Measurements from ENCODE around the gene YWHAE. TPM values are rescaled to one million over a fixed set of nuclear protein-coding genes. Genes with fewer than 3 reads are reported as not detected.

YWHAE gene
- total RNA-seq, 2 experiments from 2014 or later: 116 to 133 TPM

DNA sequence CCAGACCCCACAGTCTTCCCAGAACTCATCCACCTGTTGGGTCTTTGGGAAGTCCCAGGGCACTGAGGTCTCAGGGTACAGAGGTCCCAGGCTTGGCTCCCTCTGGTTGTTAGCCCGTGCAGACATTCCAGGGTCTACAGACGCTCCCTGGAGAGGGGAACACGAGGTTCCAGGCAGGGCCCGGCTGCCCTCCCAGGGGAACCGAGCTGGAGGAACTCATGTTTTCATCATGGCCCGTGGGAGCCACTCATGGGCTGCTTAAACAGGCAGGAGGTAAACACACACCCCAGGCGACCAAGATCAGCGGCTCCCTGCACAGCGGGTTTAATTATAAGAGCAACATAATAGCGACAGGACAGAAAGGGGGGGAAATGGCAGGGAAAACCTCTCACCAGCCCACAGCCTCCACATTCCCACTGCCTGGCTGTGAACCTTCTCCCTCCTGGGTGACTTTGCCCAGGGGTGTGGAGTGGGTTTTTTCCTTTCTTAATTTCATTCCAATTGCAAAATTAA lies 84.1 kb downstream of the YWHAE start:
- H3K27me3 ChIP-seq (ENCODE audit: control insufficient read depth in 1 of 2, insufficient read depth in 2 of 2, low read length in 2 of 2): peaks cover 8 to 11% of the 10 kb centered on the region in 2 experiments
- no peak overlapping the region for H3K27ac ChIP-seq (ENCODE audit: low read depth in 1 of 2, low read length in 2 of 2)
- no peaks in the 10 kb centered on the region for H3K4me1 Mint-ChIP-seq (ENCODE audit: low read depth)
- ChIA-PET CTCF (no interaction called here), POLR2A (no interaction called here)
- no peaks in the 10 kb centered on the region for H3K9me3 Mint-ChIP-seq
- H3K36me3 Mint-ChIP-seq (ENCODE audit: low read depth): no peaks in the 10 kb centered on the region
- no peak overlapping the region for H3K4me3 Mint-ChIP-seq
- ATAC-seq (ENCODE audit: poor library complexity) (no peak), DNase-seq (no peak)
- TF ChIP-seq, protein P1, sequence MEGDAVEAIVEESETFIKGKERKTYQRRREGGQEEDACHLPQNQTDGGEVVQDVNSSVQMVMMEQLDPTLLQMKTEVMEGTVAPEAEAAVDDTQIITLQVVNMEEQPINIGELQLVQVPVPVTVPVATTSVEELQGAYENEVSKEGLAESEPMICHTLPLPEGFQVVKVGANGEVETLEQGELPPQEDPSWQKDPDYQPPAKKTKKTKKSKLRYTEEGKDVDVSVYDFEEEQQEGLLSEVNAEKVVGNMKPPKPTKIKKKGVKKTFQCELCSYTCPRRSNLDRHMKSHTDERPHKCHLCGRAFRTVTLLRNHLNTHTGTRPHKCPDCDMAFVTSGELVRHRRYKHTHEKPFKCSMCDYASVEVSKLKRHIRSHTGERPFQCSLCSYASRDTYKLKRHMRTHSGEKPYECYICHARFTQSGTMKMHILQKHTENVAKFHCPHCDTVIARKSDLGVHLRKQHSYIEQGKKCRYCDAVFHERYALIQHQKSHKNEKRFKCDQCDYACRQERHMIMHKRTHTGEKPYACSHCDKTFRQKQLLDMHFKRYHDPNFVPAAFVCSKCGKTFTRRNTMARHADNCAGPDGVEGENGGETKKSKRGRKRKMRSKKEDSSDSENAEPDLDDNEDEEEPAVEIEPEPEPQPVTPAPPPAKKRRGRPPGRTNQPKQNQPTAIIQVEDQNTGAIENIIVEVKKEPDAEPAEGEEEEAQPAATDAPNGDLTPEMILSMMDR (IDR thresholded peaks at IDR 0.05): no peak
- H3K36me3 ChIP-seq (ENCODE audit: insufficient read depth, low read length): no peaks in the 10 kb centered on the region
- no peak overlapping the region for H3K4me3 ChIP-seq (ENCODE audit: low read length)
- H3K27me3 Mint-ChIP-seq: peaks cover 11% of the 10 kb centered on the region
- intact Hi-C loops (cut with DNase I, micrococcal nuclease): no loop called here
- no peak overlapping the region for H3K27ac Mint-ChIP-seq
- H3K4me1 ChIP-seq (ENCODE audit: insufficient read depth, low read length): no peaks in the 10 kb centered on the region
- H3K9me3 ChIP-seq (ENCODE audit: control insufficient read depth in 1 of 2, insufficient read depth in 1 of 2, low read length in 2 of 2): peaks cover 0 to 3% of the 10 kb centered on the region in 2 experiments

DNA sequence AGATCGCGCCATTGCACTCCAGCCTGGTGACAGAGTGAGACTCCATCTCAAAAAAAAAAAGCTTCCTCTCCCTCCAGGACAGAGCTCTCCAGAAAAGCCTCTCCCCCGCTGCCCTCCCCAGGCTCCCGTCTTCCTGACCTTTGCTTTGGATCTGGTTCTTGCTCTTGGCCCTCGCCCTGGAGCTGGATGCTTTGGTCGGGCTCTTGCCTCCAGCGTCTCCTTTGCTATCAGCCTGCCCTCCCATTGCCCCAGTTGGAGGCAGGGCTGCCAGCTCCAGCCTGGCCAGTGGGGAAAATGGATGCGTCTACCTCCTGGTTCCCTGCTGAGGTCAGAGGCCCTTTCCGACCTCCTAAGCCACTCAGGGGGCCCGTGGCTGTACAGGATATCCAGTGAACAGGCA lies 84.6 kb downstream of the YWHAE start:
- intact Hi-C loops (cut with DNase I, micrococcal nuclease): no loop called here
- Histone ChIP-seq H3K27me3 (ENCODE audit: control insufficient read depth in 1 of 2, insufficient read depth in 2 of 2, low read length in 2 of 2) (peaks cover 8 to 11% of the 10 kb centered on the region in 2 experiments), H3K36me3 (ENCODE audit: insufficient read depth, low read length) (no peaks in the 10 kb centered on the region), H3K4me1 (ENCODE audit: insufficient read depth, low read length) (no peaks in the 10 kb centered on the region), H3K4me3 (ENCODE audit: low read length) (no peak overlapping the region), H3K27ac (ENCODE audit: low read depth in 1 of 2, low read length in 2 of 2) (no peak overlapping the region), H3K9me3 (ENCODE audit: control insufficient read depth in 1 of 2, insufficient read depth in 1 of 2, low read length in 2 of 2) (peaks cover 0 to 3% of the 10 kb centered on the region in 2 experiments)
- ChIA-PET CTCF (no interaction called here), POLR2A (no interaction called here)
- Mint-ChIP-seq H3K27ac (no peak overlapping the region), H3K36me3 (ENCODE audit: low read depth) (no peaks in the 10 kb centered on the region), H3K4me3 (no peak overlapping the region), H3K9me3 (no peaks in the 10 kb centered on the region), H3K4me1 (ENCODE audit: low read depth) (no peaks in the 10 kb centered on the region), H3K27me3 (peaks cover 11% of the 10 kb centered on the region)
- DNase-seq: no peak
- ATAC-seq (ENCODE audit: poor library complexity): no peak
- TF ChIP-seq, protein P1 (IDR thresholded peaks at IDR 0.05): no peak

DNA sequence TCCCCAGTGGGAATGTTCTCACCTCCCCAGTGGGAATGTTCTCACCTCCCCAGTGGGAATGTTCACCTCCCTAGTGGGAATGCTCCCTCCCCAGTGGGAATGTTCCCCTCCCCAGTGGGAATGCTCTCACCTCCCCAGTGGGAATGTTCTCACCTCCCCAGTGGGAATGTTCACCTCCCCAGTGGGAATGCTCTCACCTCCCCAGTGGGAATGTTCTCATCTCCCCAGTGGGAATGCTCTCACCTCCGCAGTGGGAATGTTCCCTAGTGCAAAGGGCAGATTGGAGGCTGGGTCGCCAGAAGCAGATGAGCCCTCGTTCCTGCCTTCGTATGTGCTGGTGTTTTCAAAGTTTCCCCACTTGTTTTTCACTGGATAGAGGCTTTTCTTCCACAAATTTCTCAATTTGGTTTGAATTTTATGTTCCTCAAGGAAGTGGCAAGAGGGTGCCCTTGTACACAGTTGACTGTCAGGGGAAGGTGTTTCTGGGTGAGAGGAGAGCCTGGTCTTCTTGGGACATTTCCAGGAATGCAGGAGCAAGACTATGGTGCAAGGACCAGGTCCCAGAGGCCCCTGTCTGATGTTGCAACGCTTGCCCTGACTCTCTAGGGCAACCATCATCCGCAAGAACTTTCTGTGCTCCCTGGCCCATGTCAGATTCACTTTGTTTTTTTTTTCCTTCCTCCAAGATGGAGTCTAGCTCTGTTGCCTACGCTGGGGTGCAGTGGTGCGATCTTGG lies 86.6 kb downstream of the YWHAE start:
- POLR2A ChIA-PET: no interaction called here
- intact Hi-C loops (cut with DNase I, micrococcal nuclease): no loop called here
- DNase-seq: no peak

More for the DNA sequence above, 86.6 kb downstream of the YWHAE start:
- Histone ChIP-seq H3K4me1 (ENCODE audit: insufficient read depth, low read length) (no peaks in the 10 kb centered on the region), H3K9me3 (ENCODE audit: control insufficient read depth in 1 of 2, insufficient read depth in 1 of 2, low read length in 2 of 2) (peaks cover 0 to 3% of the 10 kb centered on the region in 2 experiments), H3K27me3 (ENCODE audit: control insufficient read depth in 1 of 2, insufficient read depth in 2 of 2, low read length in 2 of 2) (peaks cover 8 to 11% of the 10 kb centered on the region in 2 experiments), H3K27ac (ENCODE audit: low read depth in 1 of 2, low read length in 2 of 2) (no peak overlapping the region), H3K4me3 (ENCODE audit: low read length) (no peak overlapping the region), H3K36me3 (ENCODE audit: insufficient read depth, low read length) (no peaks in the 10 kb centered on the region)
- H3K4me3 Mint-ChIP-seq: no peak overlapping the region
- no peaks in the 10 kb centered on the region for H3K9me3 Mint-ChIP-seq
- no peak for ATAC-seq (ENCODE audit: poor library complexity)
- peaks cover 11% of the 10 kb centered on the region for H3K27me3 Mint-ChIP-seq
- H3K36me3 Mint-ChIP-seq (ENCODE audit: low read depth): no peaks in the 10 kb centered on the region
- H3K4me1 Mint-ChIP-seq (ENCODE audit: low read depth): no peaks in the 10 kb centered on the region
- no peak overlapping the region for H3K27ac Mint-ChIP-seq
- CTCF ChIA-PET: no interaction called here
- TF ChIP-seq, protein P1 (IDR thresholded peaks at IDR 0.05): no peak

All from CD4-positive, alpha-beta T cell (primary cell).